GM18505 (cell line): ENCODE results near the gene CREBBP.

Source experiments
- ATAC-seq: cut with Tn5 transposase; IDR thresholded peaks from one replicate; pipeline ENCODE4 v1.9.1; 2021; ENCODE audit not compliant: unreplicated experiment
- POLR2A ChIP-seq: IDR thresholded peaks from 4 replicates; pipeline ENCODE4 v1.6.1; 2011; ENCODE audit warnings: borderline replicate concordance; ENCODE audit not compliant: insufficient read depth, insufficient read length; ENCODE audit errors: extremely low read depth

CREBBP gene

GRCh38 chr16:3762107-3762750, 118.3 kb downstream of the CREBBP start:
- ATAC-seq: no peak
- TF ChIP-seq POLR2A: no peak

GRCh38 chr16:3761375-3762106, 119.0 kb downstream of the CREBBP start:
- ATAC-seq: no peak
- no peak for TF ChIP-seq POLR2A

- no peak for ATAC-seq
- TF ChIP-seq POLR2A: no peak
Observed at GRCh38 chr16:3760518-3760917, 120.0 kb downstream of the CREBBP start.

- no peak for TF ChIP-seq POLR2A
- no peak for ATAC-seq
Observed at GRCh38 chr16:3759736-3760135, 120.8 kb downstream of the CREBBP start.

- TF ChIP-seq POLR2A: no peak
- no peak for ATAC-seq
Observed at GRCh38 chr16:3756113-3756512, 124.4 kb downstream of the CREBBP start.

GRCh38 chr16:3755249-3755648, 125.3 kb downstream of the CREBBP start:
- no peak for TF ChIP-seq POLR2A
- no peak for ATAC-seq

- no peak for ATAC-seq
- no peak for TF ChIP-seq POLR2A
Observed at GRCh38 chr16:3754772-3755171, 125.7 kb downstream of the CREBBP start.

GRCh38 chr16:3754081-3754703, 126.3 kb downstream of the CREBBP start:
- TF ChIP-seq POLR2A: no peak
- no peak for ATAC-seq

- ATAC-seq: no peak
- TF ChIP-seq POLR2A: no peak
Observed at GRCh38 chr16:3752984-3753383, 127.5 kb downstream of the CREBBP start.

- ATAC-seq: no peak
- no peak for TF ChIP-seq POLR2A
Observed at GRCh38 chr16:3751878-3752277, 128.6 kb downstream of the CREBBP start.

GRCh38 chr16:3748307-3748706, 132.2 kb downstream of the CREBBP start:
- no peak for TF ChIP-seq POLR2A
- no peak for ATAC-seq

- no peak for TF ChIP-seq POLR2A
- ATAC-seq: no peak
Observed at GRCh38 chr16:3745751-3746355, 134.7 kb downstream of the CREBBP start.

GRCh38 chr16:3744018-3744417, 136.5 kb downstream of the CREBBP start:
- ATAC-seq: no peak
- TF ChIP-seq POLR2A: no peak

- ATAC-seq: no peak
- no peak for TF ChIP-seq POLR2A
Observed at GRCh38 chr16:3740934-3741333, 139.6 kb downstream of the CREBBP start.

- no peak for TF ChIP-seq POLR2A
- no peak for ATAC-seq
Observed at GRCh38 chr16:3740186-3740585, 140.3 kb downstream of the CREBBP start.

GRCh38 chr16:3739636-3740035, 140.9 kb downstream of the CREBBP start:
- ATAC-seq: no peak

More at GRCh38 chr16:3739636-3740035, 140.9 kb downstream of the CREBBP start:
- no peak for TF ChIP-seq POLR2A
